GM12875 (cell line): Measurements from ENCODE around the gene ARAP1.
A peak's percentile ranks its signal among the peaks of the same experiment; 100 is the strongest.

Experiments used
- H3K4me3 ChIP-seq: one replicate; pipeline ENCODE4 v1.5.1; 2011; ENCODE audit warnings: low read depth, low read length, control low read depth
- CTCF ChIP-seq: IDR thresholded peaks from 2 replicates; pipeline ENCODE4 v1.5.1; 2011; ENCODE audit warnings: low read depth, mild to moderate bottlenecking, control low read depth, inconsistent platforms, low read length, moderate library complexity, borderline replicate concordance; ENCODE audit not compliant: insufficient read depth

ARAP1 gene

GRCh38 chr11:72740562-72741428 is 11.4 kb downstream of the ARAP1 start:
- no peak for TF ChIP-seq CTCF
- no peak overlapping the region for H3K4me3 ChIP-seq

- peak overlapping the region; percentile 60 for H3K4me3 ChIP-seq
- TF ChIP-seq CTCF = no peak
Measured at GRCh38 chr11:72740060-72740424, 12.2 kb downstream of the ARAP1 start.

DNA sequence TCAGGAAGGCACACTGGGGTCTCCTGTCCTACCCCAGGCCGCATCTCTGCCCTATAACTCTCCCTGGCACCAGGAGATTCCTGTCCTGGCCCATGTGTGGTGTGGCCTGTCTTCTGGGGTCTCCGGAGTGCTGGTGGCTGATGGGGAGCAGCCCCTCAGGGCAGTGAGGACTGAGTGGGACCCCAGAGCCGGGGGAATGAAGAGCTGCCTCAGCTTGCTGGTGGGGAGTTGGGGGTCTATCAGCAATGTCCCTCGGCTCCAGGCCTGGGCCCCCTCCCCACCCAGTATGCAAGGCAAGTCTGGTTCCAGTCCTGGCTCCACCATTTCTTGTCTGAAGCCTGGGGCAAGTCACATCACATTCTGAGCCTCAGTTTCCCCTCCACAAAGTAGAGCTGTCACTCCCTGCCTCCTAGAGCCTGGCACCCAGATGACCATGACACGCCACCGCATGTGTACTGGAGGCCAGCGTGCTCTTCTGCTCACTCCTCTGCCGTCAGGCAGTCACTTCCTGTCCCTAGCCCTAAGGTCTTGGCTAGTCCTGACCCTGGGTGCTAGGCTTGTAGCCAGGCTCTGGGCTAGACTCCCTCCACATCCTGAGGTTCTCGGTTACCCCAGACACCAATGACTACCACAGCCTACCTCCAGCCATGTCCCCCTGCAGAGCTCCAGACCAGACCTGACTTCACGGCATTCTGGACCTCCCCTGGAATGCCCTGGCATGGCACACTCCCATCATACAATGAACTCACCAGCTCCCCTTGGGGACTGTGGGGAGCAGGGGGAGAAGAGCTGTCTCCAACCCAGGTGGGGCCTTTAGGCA is 12.8 kb downstream of the ARAP1 start:
- peak overlapping the region; percentile 60 for H3K4me3 ChIP-seq
- TF ChIP-seq CTCF = no peak

DNA sequence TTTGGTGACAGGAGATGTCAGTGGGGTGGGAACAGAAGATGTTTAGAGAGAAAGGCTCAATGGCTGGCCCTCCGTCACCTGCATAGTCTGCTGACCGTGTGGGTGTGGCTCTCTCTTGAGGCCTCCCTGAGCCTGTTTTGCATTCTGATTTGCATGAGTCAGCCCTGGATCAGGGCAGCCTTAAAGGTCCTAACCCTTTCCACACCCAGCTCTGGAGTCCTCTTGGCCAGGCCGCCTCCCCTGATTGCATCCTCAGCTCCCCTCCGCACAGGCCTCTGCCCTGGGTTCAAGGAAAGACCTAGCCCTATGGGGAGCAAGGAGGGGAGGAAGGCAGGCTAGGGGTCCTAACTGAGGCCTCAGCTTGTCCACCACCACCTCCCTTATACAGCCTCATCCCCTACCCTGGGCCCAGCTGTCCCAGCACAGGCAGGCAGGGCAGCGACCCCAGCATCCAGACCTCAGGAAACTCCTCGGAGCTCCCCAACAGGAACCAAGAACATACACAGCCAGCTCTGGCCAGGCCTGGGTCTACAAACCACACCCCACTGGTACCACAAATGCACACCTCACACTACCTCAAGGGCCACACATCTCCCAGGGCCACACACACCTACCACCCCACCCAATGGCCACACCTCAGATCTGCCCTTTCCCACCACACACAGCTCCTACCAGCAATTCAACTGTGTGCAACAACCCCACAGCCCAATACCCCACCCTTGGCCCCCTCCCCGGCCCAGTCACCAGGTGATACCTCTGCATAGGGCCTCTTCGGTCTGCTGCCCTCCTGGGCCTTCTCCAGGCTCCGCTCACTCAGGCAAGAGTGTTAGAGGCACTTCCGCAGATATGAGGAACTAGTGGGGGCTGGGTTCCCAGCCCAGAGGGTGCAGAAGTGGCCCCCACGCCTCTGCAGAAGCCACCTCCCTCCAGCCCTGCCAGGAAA is 13.7 kb downstream of the ARAP1 start:
- peak overlapping the region; percentile 60 for H3K4me3 ChIP-seq
- TF ChIP-seq CTCF = no peak

DNA sequence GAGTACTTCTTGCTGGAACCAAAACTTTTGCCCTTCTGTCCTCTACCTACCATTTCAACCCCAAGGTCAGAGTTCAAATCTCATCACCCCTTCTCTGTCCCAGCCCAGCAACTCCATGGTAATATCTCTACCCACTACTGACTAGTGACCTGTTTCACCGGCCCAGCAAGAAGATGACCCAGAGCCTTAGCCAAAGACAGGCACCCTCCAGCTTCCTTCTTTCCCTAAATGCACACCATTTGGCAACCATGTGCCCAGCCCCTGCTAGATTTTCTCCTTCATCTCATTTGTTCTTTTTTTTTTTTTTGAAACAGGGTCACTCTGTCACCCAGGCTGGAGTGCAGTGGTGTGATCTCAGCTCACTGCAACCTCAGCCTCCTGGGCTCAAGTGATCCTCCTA is 14.9 kb downstream of the ARAP1 start:
- no peak overlapping the region for H3K4me3 ChIP-seq
- TF ChIP-seq CTCF = no peak

DNA sequence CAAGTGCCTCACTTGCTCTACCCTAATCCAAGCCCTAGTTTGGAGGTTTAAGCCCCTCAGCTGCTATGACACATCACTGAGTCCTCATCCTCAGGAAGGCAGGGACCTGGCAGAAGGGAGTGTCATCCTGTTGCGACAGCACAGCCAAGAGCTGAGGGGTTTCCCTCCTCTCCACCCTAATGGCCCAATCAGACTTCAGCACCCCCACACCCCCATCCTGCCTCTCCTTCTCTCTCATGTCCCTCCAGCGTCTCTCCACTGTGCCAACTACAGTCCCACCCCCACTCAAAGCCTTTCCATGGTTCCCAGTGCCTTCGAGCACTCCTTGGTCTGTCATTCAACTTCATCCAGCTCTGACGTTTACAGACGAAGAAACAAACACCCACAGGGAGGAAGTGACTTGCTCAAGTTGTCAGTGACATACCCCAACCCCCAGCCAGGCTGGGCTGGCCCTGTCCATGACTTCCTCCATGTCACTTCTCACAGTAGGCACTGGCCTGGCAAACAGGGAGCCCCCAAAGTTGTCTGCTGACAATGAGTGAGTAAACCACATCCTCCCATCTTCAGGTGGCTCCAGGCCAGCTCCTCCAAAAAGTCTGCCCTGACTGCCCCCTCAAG is 15.6 kb downstream of the ARAP1 start:
- H3K4me3 ChIP-seq = no peak overlapping the region
- no peak for TF ChIP-seq CTCF
